Fibroblast of the aortic adventitia (primary cell): ENCODE results near the gene CCDC3. TPM values are rescaled to one million over a fixed set of nuclear protein-coding genes. Genes with fewer than 3 reads are reported as not detected.
A peak's percentile ranks its signal among the peaks of the same experiment; 100 is the strongest.

Experiments used
- DNase-seq: peaks from one replicate; pipeline ENCODE4 v3.0.0-alpha.2; 2010; ENCODE audit warnings: low read depth
- H3K4me3 ChIP-seq: 2 replicates; pipeline ENCODE4 v1.5.1; 2011; ENCODE audit warnings: low read depth, mild to moderate bottlenecking, control low read depth, low read length, moderate library complexity
- CTCF ChIP-seq: IDR thresholded peaks from 2 replicates; pipeline ENCODE4 v1.5.1; 2011; ENCODE audit warnings: mild to moderate bottlenecking, low read length, control low read depth, inconsistent platforms; ENCODE audit not compliant: insufficient read depth
- total RNA-seq: library from RNA; depleted of rRNA; stranded (reverse); fragments of >200 nt; gene quantifications from 2 replicates; pipeline ENCODE4 v1.2.3, GENCODE V29; 2012; ENCODE audit warnings: low replicate concordance

Gene CCDC3
- total RNA-seq, 1 donor = 3.9 TPM

GRCh38 chr10:12909836-12910185 is 91.7 kb downstream of the CCDC3 start:
- no peak for TF ChIP-seq CTCF
- DNase-seq = no peak
- no peak overlapping the region for H3K4me3 ChIP-seq

GRCh38 chr10:12909182-12909835 is 92.2 kb downstream of the CCDC3 start:
- no peak overlapping the region for H3K4me3 ChIP-seq
- no peak for DNase-seq
- TF ChIP-seq CTCF = no peak

DNA sequence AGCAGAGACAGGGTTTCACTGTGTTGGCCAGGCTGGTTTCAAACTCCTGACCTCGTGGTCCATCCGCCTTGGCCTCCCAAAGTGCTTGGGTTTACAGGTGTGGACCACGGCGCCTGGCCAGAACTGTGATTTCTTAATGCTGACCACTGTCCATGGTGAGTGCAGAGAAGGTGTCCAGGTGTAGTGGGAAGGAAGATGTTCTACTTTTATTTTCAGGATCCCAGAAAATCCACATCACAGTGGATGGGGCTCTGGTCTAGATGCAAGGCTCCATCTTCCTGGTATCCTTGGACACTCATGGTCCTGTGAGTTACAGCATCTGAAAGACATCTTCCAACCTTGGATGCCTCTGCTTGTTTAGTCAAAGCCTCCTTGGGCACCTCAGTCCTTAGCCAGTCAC is 92.7 kb downstream of the CCDC3 start:
- no peak for TF ChIP-seq CTCF
- no peak for DNase-seq
- no peak overlapping the region for H3K4me3 ChIP-seq

- peak; percentile 44 for DNase-seq
- no peak for TF ChIP-seq CTCF
- H3K4me3 ChIP-seq = no peak overlapping the region
These were observed 93.9 kb downstream of the CCDC3 start for GRCh38 chr10:12907656-12908055.

DNA sequence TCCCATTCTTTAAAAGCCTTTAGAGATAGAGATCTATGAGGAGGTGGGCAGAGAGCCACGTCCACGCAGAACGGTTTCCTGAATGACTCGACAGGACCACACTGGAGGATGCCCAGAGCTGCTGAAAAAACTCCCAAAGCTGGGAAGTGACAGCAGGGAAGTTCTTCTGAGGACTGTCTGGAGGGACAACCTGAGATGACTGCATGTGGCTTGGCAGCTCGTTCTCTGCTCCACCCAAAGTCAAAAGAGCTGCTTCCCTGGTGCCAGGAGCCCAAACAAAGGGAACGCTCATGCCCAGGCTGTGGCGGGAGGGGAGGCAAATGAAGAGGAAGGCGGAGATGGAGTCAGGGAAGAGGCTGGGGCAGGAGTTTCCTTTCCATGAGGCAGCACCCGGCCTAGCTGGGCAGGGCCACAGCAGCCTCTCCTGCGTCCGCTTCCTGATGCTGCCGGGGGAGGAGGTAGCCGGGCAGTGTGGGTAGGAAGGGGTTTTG is 95.4 kb downstream of the CCDC3 start:
- H3K4me3 ChIP-seq = no peak overlapping the region
- TF ChIP-seq CTCF = no peak
- DNase-seq = peak; percentile 60

DNA sequence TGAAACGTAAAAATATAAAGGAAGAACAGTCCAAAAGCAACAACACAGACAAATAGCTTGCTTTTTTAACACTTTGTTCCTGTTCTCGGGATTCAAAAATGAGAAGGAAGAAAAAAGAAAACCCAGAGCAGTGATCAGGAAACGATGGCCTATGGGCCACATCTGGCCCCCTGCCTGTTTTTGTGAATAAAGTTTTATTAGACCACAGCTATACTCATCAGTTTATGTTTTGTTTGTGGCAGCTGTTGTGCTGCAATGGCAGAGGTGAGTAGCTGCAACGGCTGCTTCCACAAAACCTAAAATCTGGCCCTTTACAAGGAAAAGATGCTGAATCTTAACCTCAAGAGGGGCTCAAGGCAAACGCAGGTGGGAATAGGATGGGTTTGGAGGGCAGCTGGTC is 96.4 kb downstream of the CCDC3 start:
- DNase-seq = no peak
- no peak for TF ChIP-seq CTCF
- no peak overlapping the region for H3K4me3 ChIP-seq

DNA sequence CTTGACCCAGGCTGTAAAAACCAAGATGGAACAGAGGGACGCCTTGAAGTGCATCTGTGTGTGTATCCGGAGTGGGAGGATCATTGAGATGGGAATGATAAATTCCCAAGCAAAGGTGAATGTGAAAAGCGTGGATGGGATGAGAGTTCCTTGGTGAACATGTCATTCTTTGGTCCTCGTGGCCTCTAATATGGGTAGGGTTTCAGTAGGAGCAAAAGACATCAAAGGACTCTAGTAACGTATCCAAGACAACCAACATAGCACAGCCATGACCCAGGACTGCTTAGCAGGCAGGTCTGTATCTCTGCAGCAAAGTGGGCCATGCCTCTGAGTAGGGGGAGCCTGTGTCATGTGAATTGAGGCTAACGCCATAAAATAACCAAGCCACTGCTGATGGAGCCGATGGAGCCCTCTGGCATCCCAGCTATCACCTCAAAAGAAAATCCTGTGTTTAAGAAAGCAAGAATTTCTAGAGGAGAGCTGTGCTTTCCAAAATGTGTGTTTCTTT is 98.6 kb downstream of the CCDC3 start:
- no peak for TF ChIP-seq CTCF
- DNase-seq = no peak
- no peak overlapping the region for H3K4me3 ChIP-seq
